H1 (cell line): Measurements from ENCODE around the gene ACKR1. TPM values are rescaled to one million over a fixed set of nuclear protein-coding genes. Genes with fewer than 3 reads are reported as not detected.

Source experiments
- CTCF ChIA-PET: fragments of 300-600 bp; sonication (Branson Sonifier 250); formaldehyde crosslinking; loops from one replicate; lab custom pipeline; 2021; ENCODE audit not compliant: partially characterized antibody; lab: Charles Lee
- POLR2A ChIA-PET: fragments of 300-600 bp; sonication (Branson Sonifier 250); formaldehyde crosslinking; loops from one replicate; lab custom pipeline; 2021; ENCODE audit warnings: inconsistent platforms; ENCODE audit not compliant: partially characterized antibody; lab: Charles Lee
- DNase-seq, 2 experiments: peaks; one replicate each; pipeline versions ENCODE4 v3.0.0 to v3.0.0-alpha.2; 2010 to 2022; ENCODE audit warnings: low spot score in 2 of 2, low read depth in 1 of 2, mixed read lengths in 1 of 2
- FAIRE-seq: peaks from 2 replicates; lab custom pipeline; 2011; peaks lifted over from hg19 to GRCh38; lab: Jason Lieb, UNC
- H2AFZ ChIP-seq: 2 replicates; pipeline ENCODE4 v1.8.1; 2012; ENCODE audit warnings: low read length, inconsistent platforms
- H2AK5ac ChIP-seq: 2 replicates; pipeline ENCODE4 v1.6.1; 2013; ENCODE audit warnings: low read depth, low read length
- H2BK120ac ChIP-seq: replicated peaks from 2 replicates; pipeline ENCODE3; 2013; ENCODE audit warnings: low read depth, low read length, inconsistent platforms
- H2BK12ac ChIP-seq: 2 replicates; pipeline ENCODE4 v1.6.1; 2013; ENCODE audit warnings: low read depth, low read length
- H2BK15ac ChIP-seq: 2 replicates; pipeline ENCODE4 v1.6.1; 2013; ENCODE audit warnings: low read length
- H2BK20ac ChIP-seq: 2 replicates; pipeline ENCODE4 v1.6.1; 2013; ENCODE audit warnings: low read length
- H2BK5ac ChIP-seq: 2 replicates; pipeline ENCODE4 v1.6.1; 2013; ENCODE audit warnings: low read depth, low read length
- H3K14ac ChIP-seq: 2 replicates; pipeline ENCODE4 v1.6.1; 2013; ENCODE audit warnings: inconsistent platforms; ENCODE audit not compliant: insufficient read length
- H3K18ac ChIP-seq: 2 replicates; pipeline ENCODE4 v1.6.1; 2013; ENCODE audit warnings: low read length; ENCODE audit errors: extremely low read depth
- H3K23ac ChIP-seq: 2 replicates; pipeline ENCODE4 v1.6.1; 2013; ENCODE audit warnings: inconsistent platforms; ENCODE audit not compliant: insufficient read length
- H3K23me2 ChIP-seq: 2 replicates; pipeline ENCODE4 v1.6.1; 2013; ENCODE audit warnings: low read depth, low read length
- H3K27ac ChIP-seq: 2 replicates; pipeline ENCODE4 v1.6.1; 2011; ENCODE audit warnings: low read depth, low read length, inconsistent platforms
- H3K27me3 ChIP-seq, 4 experiments: replicated peaks in 1 of 4; 1 replicate in 1 of 4; 2 replicates in 3 of 4; pipeline versions ENCODE4 v1.6.1 to v1.8.1; 2011 to 2013; ENCODE audit warnings: low read length in 3 of 4, mild to moderate bottlenecking in 3 of 4, inconsistent platforms in 2 of 4, mixed read lengths in 2 of 4, moderate library complexity in 1 of 4; ENCODE audit not compliant: control insufficient read depth in 3 of 4, insufficient read depth in 3 of 4; ENCODE audit errors: extremely low read depth in 1 of 4
- H3K36me3 ChIP-seq, 4 experiments: 2 replicates each; pipeline versions ENCODE4 v1.6.1 to v1.8.1; 2011 to 2013; ENCODE audit warnings: mild to moderate bottlenecking in 4 of 4, low read length in 3 of 4, moderate library complexity in 2 of 4, control low read depth in 1 of 4, inconsistent platforms in 1 of 4; ENCODE audit not compliant: insufficient read depth in 4 of 4, control insufficient read depth in 2 of 4
- H3K4ac ChIP-seq: replicated peaks from 2 replicates; pipeline ENCODE3; 2013; ENCODE audit warnings: low read length, low read depth, mixed read lengths, inconsistent platforms; ENCODE audit not compliant: insufficient read length
- H3K4me1 ChIP-seq, 4 experiments: replicated peaks in 1 of 4; 1 replicate in 1 of 4; 2 replicates in 3 of 4; pipeline versions ENCODE4 v1.6.1 to v1.8.1; 2011 to 2013; ENCODE audit warnings: low read length in 3 of 4, inconsistent platforms in 2 of 4, mixed read lengths in 1 of 4; ENCODE audit not compliant: insufficient read depth in 4 of 4, control insufficient read depth in 3 of 4
- H3K4me2 ChIP-seq, 2 experiments: 2 replicates each; pipeline versions ENCODE4 v1.6.1 to v1.8.1; 2011 to 2013; ENCODE audit warnings: low read depth in 2 of 2, low read length in 2 of 2, control low read depth in 1 of 2, inconsistent platforms in 1 of 2, mild to moderate bottlenecking in 1 of 2; ENCODE audit not compliant: insufficient read depth in 1 of 2
- H3K4me3 ChIP-seq, 4 experiments: fragments of 200-600, 300-600 bp in 1 of 4; sonication (generic), shearing (Covaris generic), sonication (Bioruptor Twin) in 1 of 4; 2 replicates each; pipeline versions ENCODE4 v1.5.1 to v1.8.1; 2011 to 2016; ENCODE audit warnings: low read length in 4 of 4, low read depth in 3 of 4, control low read depth in 2 of 4, inconsistent platforms in 2 of 4, mild to moderate bottlenecking in 2 of 4, mixed read lengths in 1 of 4, moderate library complexity in 1 of 4; ENCODE audit not compliant: insufficient read depth in 2 of 4; ENCODE audit errors: extremely low read depth in 1 of 4
- H3K56ac ChIP-seq: replicated peaks from 2 replicates; pipeline ENCODE3; 2013; ENCODE audit warnings: low read depth, mild to moderate bottlenecking, mixed read lengths, low read length, inconsistent platforms; ENCODE audit not compliant: insufficient read length
- H3K79me1 ChIP-seq: 2 replicates; pipeline ENCODE4 v1.6.1; 2013; ENCODE audit warnings: low read depth, low read length, control low read depth
- H3K79me2 ChIP-seq, 2 experiments: 2 replicates each; pipeline versions ENCODE4 v1.6.1 to v1.8.1; 2012 to 2013; ENCODE audit warnings: low read length in 2 of 2, mild to moderate bottlenecking in 2 of 2, inconsistent platforms in 1 of 2; ENCODE audit not compliant: insufficient read depth in 2 of 2, control insufficient read depth in 1 of 2
- H3K9ac ChIP-seq, 4 experiments: replicated peaks in 1 of 4; 1 replicate in 1 of 4; 2 replicates in 3 of 4; pipeline versions ENCODE4 v1.6.1 to v1.8.1; 2011 to 2013; ENCODE audit warnings: low read depth in 3 of 4, low read length in 3 of 4, control low read depth in 2 of 4, mild to moderate bottlenecking in 2 of 4, moderate library complexity in 2 of 4, inconsistent platforms in 1 of 4; ENCODE audit errors: extremely low read depth in 1 of 4
- H3K9me3 ChIP-seq, 2 experiments: 2 replicates each; pipeline versions ENCODE4 v1.6.1 to v1.8.1; 2012 to 2013; ENCODE audit warnings: mild to moderate bottlenecking in 2 of 2, moderate library complexity in 2 of 2, control low read depth in 1 of 2, inconsistent platforms in 1 of 2, low read depth in 1 of 2, low read length in 1 of 2, mixed read lengths in 1 of 2; ENCODE audit not compliant: insufficient read depth in 2 of 2
- H4K20me1 ChIP-seq, 2 experiments: replicated peaks in 1 of 2; 2 replicates each; pipeline versions ENCODE3 to v1.8.1; 2011 to 2013; ENCODE audit warnings: inconsistent platforms in 2 of 2, low read length in 2 of 2, mild to moderate bottlenecking in 1 of 2; ENCODE audit not compliant: insufficient read depth in 2 of 2, control insufficient read depth in 1 of 2
- H4K5ac ChIP-seq: 2 replicates; pipeline ENCODE4 v1.6.1; 2013; ENCODE audit warnings: low read length, low read depth, mixed read lengths, inconsistent platforms; ENCODE audit not compliant: insufficient read length
- H4K8ac ChIP-seq: 2 replicates; pipeline ENCODE4 v1.8.0; 2013; ENCODE audit warnings: mild to moderate bottlenecking, moderate library complexity, low read length, inconsistent platforms; ENCODE audit not compliant: insufficient read depth; ENCODE audit errors: extremely low read depth
- H4K91ac ChIP-seq: replicated peaks from 2 replicates; pipeline ENCODE3; 2013; ENCODE audit warnings: low read length, mixed read lengths, inconsistent platforms; ENCODE audit not compliant: insufficient read length
- CBX5 ChIP-seq: fragments of 300-800, 300-1000 bp; sonication (generic); IDR thresholded peaks from 2 replicates; pipeline ENCODE4 v1.7.1; 2016; ENCODE audit warnings: antibody characterized with exemption, low read length, low read depth
- CREB1 ChIP-seq: IDR thresholded peaks from 2 replicates; pipeline ENCODE4 v1.6.1; 2012; ENCODE audit warnings: inconsistent platforms
- KDM4A ChIP-seq: IDR thresholded peaks from one replicate; pipeline ENCODE4 v1.7.1; 2012; ENCODE audit warnings: low read depth, mild to moderate bottlenecking, moderate library complexity, low read length, inconsistent platforms; ENCODE audit not compliant: severe bottlenecking
- SP1 ChIP-seq: IDR thresholded peaks from 2 replicates; pipeline ENCODE4 v1.6.1; 2011; ENCODE audit warnings: low read depth, low read length
- WGBS, 2 experiments: shearing (Covaris generic) in 1 of 2; methylation state at CpG; one replicate each; pipeline versions ENCODE4 v1.1.6 to v1.1.7; 2013 to 2015; ENCODE audit warnings: low lambda C conversion rate in 2 of 2, mixed read lengths in 2 of 2, inconsistent platforms in 1 of 2, low coverage in 1 of 2, missing lambda C conversion rate in 1 of 2; ENCODE audit not compliant: insufficient replicate concordance in 2 of 2, insufficient coverage in 1 of 2, insufficient read length in 1 of 2; ENCODE audit errors: extremely low coverage in 1 of 2, missing lambda C conversion rate in 1 of 2; 5-methylcytosine and 5-hydroxymethylcytosine counted together
- polyA plus RNA-seq, 7 experiments: library from polyadenylated mRNA; depleted of rRNA in 3 of 7; stranded (reverse) in 5 of 7; unstranded in 2 of 7; fragments of >200 nt in 5 of 7; fragments of 200-250 nt in 2 of 7; gene quantifications; 1 replicate in 5 of 7; 2 replicates in 1 of 7; 4 replicates in 1 of 7; pipeline versions ENCODE4 v1.2.1 to v1.2.3, GENCODE V29; 2011 to 2013; ENCODE audit warnings: missing spikeins in 2 of 7, mixed read lengths in 2 of 7
- total RNA-seq: library from RNA; stranded (reverse); fragmentation: NEBNext Ultra II Directional; extraction: Animal tissue kit (Norgen Biotek cat#: 25700); gene quantifications from 2 replicates; pipeline ENCODE4 v1.2.1, GENCODE V29; 2021
- TF ChIP-seq, protein P1 (sequence below): IDR thresholded peaks from 2 replicates; pipeline ENCODE4 v1.6.1; 2012; ENCODE audit warnings: low read length, inconsistent platforms
- TF ChIP-seq, protein P2 (sequence below): IDR thresholded peaks from 2 replicates; pipeline ENCODE4 v1.6.1; 2011; ENCODE audit warnings: low read length, improper control_type of control experiment

The ACKR1 gene
- total and polyA plus RNA-seq, 2 of the 8 experiments (the other 6 are each of a cell fraction or from before 2014, with no cell fraction given): 0.61 to 1.00 TPM

DNA sequence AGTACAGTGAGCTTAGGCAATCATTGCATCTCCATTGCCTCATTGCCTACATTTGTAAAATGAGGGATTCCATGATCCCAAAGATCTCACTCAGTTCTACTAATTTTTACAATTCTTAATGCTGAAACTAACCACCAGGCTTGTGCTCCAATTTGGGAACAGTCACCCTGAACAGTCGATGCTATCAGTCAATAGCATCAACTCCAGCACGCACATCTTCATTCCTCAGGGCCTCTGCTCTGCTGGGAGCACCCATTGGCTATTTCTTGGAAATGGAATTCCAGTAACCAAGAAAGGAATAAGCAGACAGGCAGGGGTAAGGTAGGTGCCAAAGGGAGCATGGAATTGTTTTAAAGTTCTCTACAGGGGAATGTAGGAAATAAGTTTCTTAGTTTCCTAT lies 14.2 kb upstream of the ACKR1 start:
- FAIRE-seq: no peak
- TF ChIP-seq CBX5 (no peak), KDM4A (no peak), SP1 (no peak), CREB1 (no peak)
- TF ChIP-seq, protein P1, sequence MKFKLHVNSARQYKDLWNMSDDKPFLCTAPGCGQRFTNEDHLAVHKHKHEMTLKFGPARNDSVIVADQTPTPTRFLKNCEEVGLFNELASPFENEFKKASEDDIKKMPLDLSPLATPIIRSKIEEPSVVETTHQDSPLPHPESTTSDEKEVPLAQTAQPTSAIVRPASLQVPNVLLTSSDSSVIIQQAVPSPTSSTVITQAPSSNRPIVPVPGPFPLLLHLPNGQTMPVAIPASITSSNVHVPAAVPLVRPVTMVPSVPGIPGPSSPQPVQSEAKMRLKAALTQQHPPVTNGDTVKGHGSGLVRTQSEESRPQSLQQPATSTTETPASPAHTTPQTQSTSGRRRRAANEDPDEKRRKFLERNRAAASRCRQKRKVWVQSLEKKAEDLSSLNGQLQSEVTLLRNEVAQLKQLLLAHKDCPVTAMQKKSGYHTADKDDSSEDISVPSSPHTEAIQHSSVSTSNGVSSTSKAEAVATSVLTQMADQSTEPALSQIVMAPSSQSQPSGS: no peak
- TF ChIP-seq, protein P2, sequence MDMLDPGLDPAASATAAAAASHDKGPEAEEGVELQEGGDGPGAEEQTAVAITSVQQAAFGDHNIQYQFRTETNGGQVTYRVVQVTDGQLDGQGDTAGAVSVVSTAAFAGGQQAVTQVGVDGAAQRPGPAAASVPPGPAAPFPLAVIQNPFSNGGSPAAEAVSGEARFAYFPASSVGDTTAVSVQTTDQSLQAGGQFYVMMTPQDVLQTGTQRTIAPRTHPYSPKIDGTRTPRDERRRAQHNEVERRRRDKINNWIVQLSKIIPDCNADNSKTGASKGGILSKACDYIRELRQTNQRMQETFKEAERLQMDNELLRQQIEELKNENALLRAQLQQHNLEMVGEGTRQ: no peak
- TF ChIP-seq, all 59 proteins: peak for 0
- H2BK5ac ChIP-seq: no peak overlapping the region
- no peak overlapping the region for H3K18ac ChIP-seq
- H3K9ac ChIP-seq: no peak overlapping the region
- H4K91ac ChIP-seq: no peak overlapping the region
- H4K8ac ChIP-seq: no peak overlapping the region
- H3K27ac ChIP-seq: no peak overlapping the region
- H3K27me3 ChIP-seq: no peaks in the 10 kb centered on the region
- no peak overlapping the region for H2BK120ac ChIP-seq
- no peak overlapping the region for H4K5ac ChIP-seq
- H3K23me2 ChIP-seq: peaks cover 12% of the 10 kb centered on the region
- H2BK15ac ChIP-seq: no peak overlapping the region
- H3K9me3 ChIP-seq: no peaks in the 10 kb centered on the region
- H3K4ac ChIP-seq: no peak overlapping the region
- H2BK12ac ChIP-seq: no peak overlapping the region
- H3K36me3 ChIP-seq: no peaks in the 10 kb centered on the region
- H3K4me1 ChIP-seq: peaks cover 0 to 3% (median under 1%) of the 10 kb centered on the region in 4 experiments; a peak in 3 of 7 replicates
- no peak overlapping the region for H3K14ac ChIP-seq
- POLR2A ChIA-PET: no interaction called here
- H3K23ac ChIP-seq: no peak overlapping the region
- no peak overlapping the region for H2BK20ac ChIP-seq
- no peaks in the 10 kb centered on the region for H3K79me1 ChIP-seq
- no peaks in the 10 kb centered on the region for H4K20me1 ChIP-seq
- H3K4me3 ChIP-seq: no peak overlapping the region
- no peak overlapping the region for H3K4me2 ChIP-seq
- H2AFZ ChIP-seq: no peak overlapping the region
- H3K79me2 ChIP-seq: peaks cover 0 to 5% of the 10 kb centered on the region in 2 experiments; a peak in 2 of 4 replicates
- no peak overlapping the region for H2AK5ac ChIP-seq
- WGBS, 2 experiments: 100% methylated on average over 2 of the region's 2 CpGs; no CpG with 5 or more reads in 1 of the 2 experiments
- CTCF ChIA-PET: interaction anchor here (0.7 to 10.3 kb wide), 5 partner anchors 7 to 29 kb away, joined by 3 to 126 read pairs (median 4); no protein-coding TSS in a partner anchor
- no peak for DNase-seq
- no peak overlapping the region for H3K56ac ChIP-seq
